HepG2 (cell line): Measurements from ENCODE around the gene P2RY6. TPM values are rescaled to one million over a fixed set of nuclear protein-coding genes. Genes with fewer than 3 reads are reported as not detected.

Experiments
- ARNT2 ChIP-seq: sonication (generic); formaldehyde crosslinking; IDR thresholded peaks from 2 replicates; pipeline ENCODE4 v1.8.0; 2022; ENCODE audit warnings: mild to moderate bottlenecking, low read depth, missing genetic modification reagents, moderate library complexity
- ELF4 ChIP-seq: sonication (generic); formaldehyde crosslinking; IDR thresholded peaks from 2 replicates; pipeline ENCODE4 v1.5.0; 2020; ENCODE audit warnings: missing genetic modification reagents, mild to moderate bottlenecking, moderate library complexity, borderline replicate concordance
- KDM2A ChIP-seq: sonication (generic); formaldehyde crosslinking; IDR thresholded peaks from 2 replicates; pipeline ENCODE4 v1.4.0; 2020; ENCODE audit warnings: low read depth, missing genetic modification reagents, borderline replicate concordance
- NFE2 ChIP-seq: sonication (generic); formaldehyde crosslinking; IDR thresholded peaks from 2 replicates; pipeline ENCODE4 v1.4.0; 2020; ENCODE audit warnings: missing genetic modification reagents
- SRF ChIP-seq: IDR thresholded peaks from 2 replicates; pipeline ENCODE4 v1.6.1; 2011; ENCODE audit warnings: mild to moderate bottlenecking, low read depth, low read length, moderate library complexity
- ZBTB21 ChIP-seq: sonication (generic); formaldehyde crosslinking; IDR thresholded peaks from 2 replicates; pipeline ENCODE4 v1.4.0; 2020; ENCODE audit warnings: missing genetic modification reagents
- ZBTB49 ChIP-seq: sonication (generic); formaldehyde crosslinking; IDR thresholded peaks from 2 replicates; pipeline ENCODE4 v1.4.0; 2020; ENCODE audit warnings: missing genetic modification reagents, borderline replicate concordance
- ZNF101 ChIP-seq: sonication (generic); formaldehyde crosslinking; IDR thresholded peaks from 2 replicates; pipeline ENCODE4 v1.4.0; 2020; ENCODE audit warnings: mild to moderate bottlenecking, low read depth, missing genetic modification reagents, borderline replicate concordance
- ZNF264 ChIP-seq: sonication (generic); formaldehyde crosslinking; IDR thresholded peaks from 2 replicates; pipeline ENCODE4 v1.4.0; 2020; ENCODE audit warnings: missing genetic modification reagents
- ZNF670 ChIP-seq: sonication (generic); formaldehyde crosslinking; IDR thresholded peaks from 2 replicates; pipeline ENCODE4 v1.8.0; 2022; ENCODE audit warnings: mild to moderate bottlenecking, missing genetic modification reagents, borderline replicate concordance
- ZNF691 ChIP-seq: sonication (generic); formaldehyde crosslinking; IDR thresholded peaks from 2 replicates; pipeline ENCODE4 v1.4.0; 2020; ENCODE audit warnings: missing genetic modification reagents, low read depth, mild to moderate bottlenecking, borderline replicate concordance
- ZNF766 ChIP-seq: sonication (generic); formaldehyde crosslinking; IDR thresholded peaks from 2 replicates; pipeline ENCODE4 v1.5.0; 2020; ENCODE audit warnings: missing genetic modification reagents, borderline replicate concordance
- ZNF83 ChIP-seq: sonication (generic); formaldehyde crosslinking; IDR thresholded peaks from 2 replicates; pipeline ENCODE4 v1.4.0; 2020; ENCODE audit warnings: missing genetic modification reagents, mild to moderate bottlenecking, borderline replicate concordance
- polyA plus RNA-seq, 8 experiments: library from polyadenylated mRNA; depleted of rRNA in 3 of 8; stranded (reverse) in 7 of 8; unstranded in 1 of 8; fragments of >200 nt; fragmentation: Illumina TruSeq in 4 of 8; extraction: Trizol in 4 of 8; gene quantifications; 2 replicates each; pipeline versions ENCODE4 v1.2.1 to v1.2.3, GENCODE V29; 2011 to 2016; ENCODE audit warnings: low read depth in 4 of 8, missing spikeins in 1 of 8, mixed read lengths in 1 of 8; ENCODE audit not compliant: insufficient read depth in 1 of 8
- total RNA-seq, 5 experiments: library from RNA; depleted of rRNA; stranded (reverse); fragments of >200 nt; fragmentation: Illumina TruSeq; extraction: Trizol; gene quantifications; 2 replicates each; pipeline ENCODE4 v1.2.3, GENCODE V29; 2016; ENCODE audit warnings: low read depth in 1 of 5
- TF ChIP-seq, protein P1 (sequence below): sonication (generic); formaldehyde crosslinking; IDR thresholded peaks from 2 replicates; pipeline ENCODE4 v1.5.1; 2020; ENCODE audit warnings: missing genetic modification reagents, mild to moderate bottlenecking, borderline replicate concordance
- TF ChIP-seq, protein P2 (sequence below): sonication (generic); formaldehyde crosslinking; IDR thresholded peaks from 2 replicates; pipeline ENCODE4 v1.5.1; 2020; ENCODE audit warnings: mild to moderate bottlenecking, moderate library complexity, missing genetic modification reagents
- TF ChIP-seq, protein P3 (sequence below): sonication (generic); formaldehyde crosslinking; IDR thresholded peaks from 2 replicates; pipeline ENCODE4 v1.9.0; 2021; ENCODE audit warnings: missing genetic modification reagents, mild to moderate bottlenecking, borderline replicate concordance
- TF ChIP-seq, protein P4 (sequence below): IDR thresholded peaks from 2 replicates; pipeline ENCODE4 v1.6.1; 2016; ENCODE audit warnings: low read depth
- TF ChIP-seq, protein P5 (sequence below): sonication (generic); formaldehyde crosslinking; IDR thresholded peaks from 2 replicates; pipeline ENCODE4 v1.5.0; 2020; ENCODE audit warnings: missing genetic modification reagents

P2RY6 gene
- total and polyA plus RNA-seq, 2 of the 13 experiments (the other 11 are each of a cell fraction or from before 2014, with no cell fraction given): 0.09 to 0.29 TPM

DNA sequence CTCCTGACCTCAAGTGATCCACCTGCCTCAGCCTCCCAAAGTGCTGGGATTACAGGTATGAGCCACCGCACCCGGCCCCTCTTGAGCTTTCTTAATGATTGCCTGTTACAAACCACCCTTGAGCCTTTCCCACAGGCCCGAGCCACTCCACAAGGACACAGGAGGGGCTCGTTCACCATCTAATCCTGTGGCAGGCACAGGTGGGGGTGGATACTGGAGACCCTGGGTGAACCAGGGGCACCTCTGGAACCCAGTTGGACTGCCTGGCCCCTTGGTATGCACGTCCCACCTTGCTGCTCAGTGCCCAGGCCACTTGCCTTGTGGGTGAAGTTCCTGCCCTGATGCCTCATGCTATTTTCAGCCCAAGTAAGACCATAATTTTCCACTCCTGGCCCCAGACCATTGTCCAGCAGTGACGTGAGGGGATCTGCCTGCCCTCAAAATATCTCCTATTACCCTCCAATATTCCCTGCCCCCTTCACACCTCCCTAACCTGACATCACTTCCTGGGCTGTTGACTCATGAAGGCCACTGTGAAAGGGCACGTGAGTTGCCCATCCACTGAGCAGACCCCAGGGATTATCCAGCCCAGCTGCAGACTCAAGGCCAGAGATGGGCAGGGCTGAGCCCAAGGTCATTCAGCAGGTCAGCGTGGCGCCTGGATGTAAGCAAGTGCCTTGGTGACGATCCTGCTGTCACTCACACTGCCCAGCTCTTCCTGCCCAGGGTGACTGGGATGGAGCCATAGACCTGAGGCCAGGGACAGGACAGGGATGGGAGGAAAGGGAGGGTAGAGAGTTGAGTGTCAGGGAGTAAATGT, 34.5 kb upstream of the P2RY6 start (continued):
- TF ChIP-seq ZNF670 (no peak), ELF4 (no peak), ZNF83 (CRISPR knock-in tag) (no peak), ZNF691 (CRISPR knock-in tag) (no peak), SRF (no peak), ARNT2 (peak; percentile 75), NFE2 (CRISPR knock-in tag) (no peak), ZNF101 (no peak), ZNF264 (0 out of 2 replicates have a peak, but pooled peaks have one; percentile 38), ZNF766 (CRISPR knock-in tag) (no peak), KDM2A (peak; percentile 45; the same call in 1 of the 2 replicates), ZBTB49 (no peak), ZBTB21 (CRISPR knock-in tag) (peak; percentile 76)
- TF ChIP-seq, protein P1, sequence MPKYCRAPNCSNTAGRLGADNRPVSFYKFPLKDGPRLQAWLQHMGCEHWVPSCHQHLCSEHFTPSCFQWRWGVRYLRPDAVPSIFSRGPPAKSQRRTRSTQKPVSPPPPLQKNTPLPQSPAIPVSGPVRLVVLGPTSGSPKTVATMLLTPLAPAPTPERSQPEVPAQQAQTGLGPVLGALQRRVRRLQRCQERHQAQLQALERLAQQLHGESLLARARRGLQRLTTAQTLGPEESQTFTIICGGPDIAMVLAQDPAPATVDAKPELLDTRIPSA: no peak
- TF ChIP-seq, protein P2, sequence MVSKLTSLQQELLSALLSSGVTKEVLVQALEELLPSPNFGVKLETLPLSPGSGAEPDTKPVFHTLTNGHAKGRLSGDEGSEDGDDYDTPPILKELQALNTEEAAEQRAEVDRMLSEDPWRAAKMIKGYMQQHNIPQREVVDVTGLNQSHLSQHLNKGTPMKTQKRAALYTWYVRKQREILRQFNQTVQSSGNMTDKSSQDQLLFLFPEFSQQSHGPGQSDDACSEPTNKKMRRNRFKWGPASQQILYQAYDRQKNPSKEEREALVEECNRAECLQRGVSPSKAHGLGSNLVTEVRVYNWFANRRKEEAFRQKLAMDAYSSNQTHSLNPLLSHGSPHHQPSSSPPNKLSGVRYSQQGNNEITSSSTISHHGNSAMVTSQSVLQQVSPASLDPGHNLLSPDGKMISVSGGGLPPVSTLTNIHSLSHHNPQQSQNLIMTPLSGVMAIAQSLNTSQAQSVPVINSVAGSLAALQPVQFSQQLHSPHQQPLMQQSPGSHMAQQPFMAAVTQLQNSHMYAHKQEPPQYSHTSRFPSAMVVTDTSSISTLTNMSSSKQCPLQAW (CRISPR knock-in tag): peak; percentile 97
- TF ChIP-seq, protein P3, sequence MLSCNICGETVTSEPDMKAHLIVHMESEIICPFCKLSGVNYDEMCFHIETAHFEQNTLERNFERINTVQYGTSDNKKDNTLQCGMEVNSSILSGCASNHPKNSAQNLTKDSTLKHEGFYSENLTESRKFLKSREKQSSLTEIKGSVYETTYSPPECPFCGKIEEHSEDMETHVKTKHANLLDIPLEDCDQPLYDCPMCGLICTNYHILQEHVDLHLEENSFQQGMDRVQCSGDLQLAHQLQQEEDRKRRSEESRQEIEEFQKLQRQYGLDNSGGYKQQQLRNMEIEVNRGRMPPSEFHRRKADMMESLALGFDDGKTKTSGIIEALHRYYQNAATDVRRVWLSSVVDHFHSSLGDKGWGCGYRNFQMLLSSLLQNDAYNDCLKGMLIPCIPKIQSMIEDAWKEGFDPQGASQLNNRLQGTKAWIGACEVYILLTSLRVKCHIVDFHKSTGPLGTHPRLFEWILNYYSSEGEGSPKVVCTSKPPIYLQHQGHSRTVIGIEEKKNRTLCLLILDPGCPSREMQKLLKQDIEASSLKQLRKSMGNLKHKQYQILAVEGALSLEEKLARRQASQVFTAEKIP (CRISPR knock-in tag): no peak
- TF ChIP-seq, protein P4, sequence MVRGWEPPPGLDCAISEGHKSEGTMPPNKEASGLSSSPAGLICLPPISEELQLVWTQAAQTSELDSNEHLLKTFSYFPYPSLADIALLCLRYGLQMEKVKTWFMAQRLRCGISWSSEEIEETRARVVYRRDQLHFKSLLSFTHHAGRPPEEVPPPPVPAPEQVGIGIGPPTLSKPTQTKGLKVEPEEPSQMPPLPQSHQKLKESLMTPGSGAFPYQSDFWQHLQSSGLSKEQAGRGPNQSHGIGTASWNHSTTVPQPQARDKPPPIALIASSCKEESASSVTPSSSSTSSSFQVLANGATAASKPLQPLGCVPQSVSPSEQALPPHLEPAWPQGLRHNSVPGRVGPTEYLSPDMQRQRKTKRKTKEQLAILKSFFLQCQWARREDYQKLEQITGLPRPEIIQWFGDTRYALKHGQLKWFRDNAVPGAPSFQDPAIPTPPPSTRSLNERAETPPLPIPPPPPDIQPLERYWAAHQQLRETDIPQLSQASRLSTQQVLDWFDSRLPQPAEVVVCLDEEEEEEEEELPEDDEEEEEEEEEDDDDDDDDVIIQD: peak; percentile 35; the same call in 1 of the 2 replicates
- TF ChIP-seq, protein P5, sequence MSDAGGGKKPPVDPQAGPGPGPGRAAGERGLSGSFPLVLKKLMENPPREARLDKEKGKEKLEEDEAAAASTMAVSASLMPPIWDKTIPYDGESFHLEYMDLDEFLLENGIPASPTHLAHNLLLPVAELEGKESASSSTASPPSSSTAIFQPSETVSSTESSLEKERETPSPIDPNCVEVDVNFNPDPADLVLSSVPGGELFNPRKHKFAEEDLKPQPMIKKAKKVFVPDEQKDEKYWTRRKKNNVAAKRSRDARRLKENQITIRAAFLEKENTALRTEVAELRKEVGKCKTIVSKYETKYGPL (CRISPR knock-in tag): 0 out of 2 replicates have a peak, but pooled peaks have one; percentile 33
